GM23338 (cell line): ENCODE measurements around the gene C10orf90. TPM values are rescaled to one million over a fixed set of nuclear protein-coding genes. Genes with fewer than 3 reads are reported as not detected.

Experiments used
- ATAC-seq: fragments of 200-7000 bp; cut with Tn5 transposase; 3 replicates; pipeline ENCODE4 v1.9.1; 2020
- DNase-seq: peaks from one replicate; pipeline ENCODE4 v3.0.0-alpha.2; 2015; ENCODE audit warnings: low spot score
- H2AFZ ChIP-seq: fragments of 200-600 bp; sonication (generic); 2 replicates; pipeline ENCODE4 v1.8.0; 2016; ENCODE audit warnings: antibody characterized with exemption, mild to moderate bottlenecking, moderate library complexity
- H3F3A ChIP-seq: fragments of 200-600 bp; sonication (generic); replicated peaks from 2 replicates; pipeline ENCODE4 v1.8.0; 2017; ENCODE audit warnings: antibody characterized with exemption, mixed run types, low read depth
- H3K27ac ChIP-seq: fragments of 200-600 bp; sonication (generic); 2 replicates; pipeline ENCODE4 v1.6.1; 2016; ENCODE audit warnings: low read depth
- H3K27me3 ChIP-seq: fragments of 200-600 bp; sonication (generic); 2 replicates; pipeline ENCODE4 v1.8.0; 2016; ENCODE audit warnings: mild to moderate bottlenecking, mixed run types, moderate library complexity; ENCODE audit not compliant: insufficient read depth
- H3K36me3 ChIP-seq: fragments of 200-600 bp; sonication (generic); 2 replicates; pipeline ENCODE4 v1.8.0; 2016; ENCODE audit warnings: mild to moderate bottlenecking; ENCODE audit not compliant: insufficient read depth
- H3K4me1 ChIP-seq: fragments of 200-600 bp; sonication (generic); 2 replicates; pipeline ENCODE4 v1.8.0; 2016; ENCODE audit warnings: mild to moderate bottlenecking, moderate library complexity; ENCODE audit not compliant: insufficient read depth
- H3K4me2 ChIP-seq: fragments of 200-600 bp; sonication (generic); 2 replicates; pipeline ENCODE4 v1.7.1; 2017; ENCODE audit warnings: mixed run types
- H3K4me3 ChIP-seq: fragments of 200-600 bp; sonication (generic); 2 replicates; pipeline ENCODE4 v1.6.1; 2016; ENCODE audit warnings: mixed run types
- H3K79me2 ChIP-seq: fragments of 200-600 bp; sonication (generic); replicated peaks from 2 replicates; pipeline ENCODE4 v1.8.0; 2017; ENCODE audit warnings: mild to moderate bottlenecking; ENCODE audit not compliant: insufficient read depth
- H3K9me2 ChIP-seq: fragments of 200-600 bp; sonication (generic); 2 replicates; pipeline ENCODE4 v1.8.0; 2017; ENCODE audit not compliant: insufficient read depth
- H4K20me1 ChIP-seq: fragments of 200-600 bp; sonication (generic); replicated peaks from 2 replicates; pipeline ENCODE4 v1.8.0; 2017; ENCODE audit warnings: mild to moderate bottlenecking; ENCODE audit not compliant: insufficient read depth
- H3K27ac Mint-ChIP-seq: 2 replicates; pipeline ENCODE4 v1.8.0; 2020; ENCODE audit warnings: inconsistent platforms, mild to moderate bottlenecking, moderate library complexity, mixed read lengths
- H3K27me3 Mint-ChIP-seq: 3 replicates; pipeline ENCODE4 v1.8.0; 2022; ENCODE audit warnings: low read depth, mild to moderate bottlenecking, moderate library complexity, mixed read lengths, inconsistent platforms; ENCODE audit not compliant: insufficient read depth, poor library complexity
- H3K36me3 Mint-ChIP-seq: 3 replicates; pipeline ENCODE4 v1.8.0; 2021; ENCODE audit warnings: low read depth, mild to moderate bottlenecking, inconsistent platforms, moderate library complexity, mixed read lengths
- H3K4me1 Mint-ChIP-seq: 3 replicates; pipeline ENCODE4 v1.8.0; 2020; ENCODE audit warnings: mild to moderate bottlenecking, inconsistent platforms, mixed read lengths
- H3K4me3 Mint-ChIP-seq: 3 replicates; pipeline ENCODE4 v1.8.0; 2021; ENCODE audit warnings: moderate library complexity, mild to moderate bottlenecking, inconsistent platforms, mixed read lengths
- H3K9me3 Mint-ChIP-seq: 3 replicates; pipeline ENCODE4 v1.8.0; 2020; ENCODE audit warnings: moderate library complexity, mild to moderate bottlenecking, inconsistent platforms, mixed read lengths
- CREB1 ChIP-seq: fragments of 250-450 bp; sonication (Bioruptor Pico); IDR thresholded peaks from 2 replicates; pipeline ENCODE4 v1.5.0; 2020; ENCODE audit warnings: low read depth, mild to moderate bottlenecking, moderate library complexity
- ETS1 ChIP-seq: IDR thresholded peaks from 2 replicates; pipeline ENCODE4 v1.6.1; 2016; ENCODE audit warnings: antibody characterized with exemption
- EZH2 ChIP-seq: fragments of 200-600 bp; sonication (generic); IDR thresholded peaks from one replicate; pipeline ENCODE4 v1.8.0; 2017; ENCODE audit warnings: antibody characterized with exemption, mild to moderate bottlenecking, low read depth; ENCODE audit not compliant: unreplicated experiment
- EZH2phosphoT487 ChIP-seq: fragments of 200-600 bp; sonication (generic); IDR thresholded peaks from one replicate; pipeline ENCODE4 v1.8.1; 2018; ENCODE audit warnings: antibody characterized with exemption; ENCODE audit not compliant: unreplicated experiment
- JUNB ChIP-seq: IDR thresholded peaks from one replicate; pipeline ENCODE4 v1.6.1; 2016; ENCODE audit warnings: antibody characterized with exemption; ENCODE audit not compliant: unreplicated experiment
- NANOG ChIP-seq: IDR thresholded peaks from 2 replicates; pipeline ENCODE4 v1.6.1; 2016; ENCODE audit warnings: antibody characterized with exemption, borderline replicate concordance
- POLR2AphosphoS5 ChIP-seq: IDR thresholded peaks from 2 replicates; pipeline ENCODE4 v1.6.1; 2016; ENCODE audit warnings: antibody characterized with exemption, low read depth
- REST ChIP-seq: IDR thresholded peaks from one replicate; pipeline ENCODE4 v1.6.1; 2018; ENCODE audit warnings: antibody characterized with exemption; ENCODE audit not compliant: unreplicated experiment
- STAT1 ChIP-seq: IDR thresholded peaks from one replicate; pipeline ENCODE4 v1.6.1; 2016; ENCODE audit warnings: antibody characterized with exemption; ENCODE audit not compliant: unreplicated experiment
- ZNF114 ChIP-seq: fragments of 250-450 bp; sonication (Bioruptor Pico); IDR thresholded peaks from 2 replicates; pipeline ENCODE4 v1.5.0; 2020; ENCODE audit warnings: mild to moderate bottlenecking, moderate library complexity
- ZNF331 ChIP-seq: fragments of 250-450 bp; sonication (Bioruptor Pico); IDR thresholded peaks from 2 replicates; pipeline ENCODE4 v1.5.0; 2020; ENCODE audit warnings: low read depth, mild to moderate bottlenecking, moderate library complexity
- polyA plus RNA-seq: library from polyadenylated mRNA; unstranded; fragments of >200 nt; fragmentation: Nextera tagmentation; extraction: Ambion mirVana; gene quantifications from 2 replicates; pipeline ENCODE4 v1.2.1, GENCODE V29; 2016
- total RNA-seq: library from RNA; depleted of rRNA; stranded (reverse); fragments of >200 nt; shearing (Covaris generic); gene quantifications from 2 replicates; pipeline ENCODE4 v1.2.3, GENCODE V29; 2014
- TF ChIP-seq, protein P1 (sequence below), 2 experiments: fragments of 200-600 bp in 1 of 2; sonication (generic) in 1 of 2; conservative IDR thresholded peaks; 2 replicates each; pipeline versions ENCODE4 v1.5.1 to v1.6.1; 2016 to 2017; ENCODE audit warnings: antibody characterized with exemption in 2 of 2, low read depth in 2 of 2, mild to moderate bottlenecking in 2 of 2, moderate library complexity in 1 of 2

Gene C10orf90
- total and polyA plus RNA-seq, 2 experiments from 2014 or later, result 0.76 to 0.97 TPM

DNA sequence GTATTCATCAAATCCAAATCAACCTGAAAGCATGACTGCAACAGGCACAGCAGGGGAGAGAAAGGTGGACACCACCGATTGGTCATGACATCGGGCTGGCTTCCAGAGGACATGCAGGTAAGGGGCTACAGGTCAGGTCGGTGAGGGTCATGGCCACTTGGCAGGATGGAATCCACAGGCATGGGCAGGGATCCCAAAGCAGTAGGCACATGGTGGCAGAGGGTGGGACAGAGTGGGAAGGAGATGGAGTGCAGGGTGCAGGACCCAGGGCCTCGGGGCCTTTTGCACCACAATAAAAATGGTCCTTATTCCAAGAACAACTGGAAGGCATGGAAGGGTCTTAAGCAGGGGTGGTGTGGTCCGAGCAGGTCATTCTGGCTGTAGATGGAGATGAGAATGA, 33.0 kb downstream of the C10orf90 start (continued):
- TF ChIP-seq CREB1 (no peak), NANOG (no peak), ETS1 (no peak), EZH2phosphoT487 (no peak), JUNB (no peak), POLR2AphosphoS5 (no peak)

- H3K27me3 ChIP-seq, result no peaks in the 10 kb centered on the region
- ATAC-seq (no peak), DNase-seq (no peak)
- no peak overlapping the region for H3K27ac ChIP-seq
- no peaks in the 10 kb centered on the region for H3K9me3 Mint-ChIP-seq
- no peak overlapping the region for H3K4me2 ChIP-seq
- no peaks in the 10 kb centered on the region for H3K4me1 ChIP-seq
- no peaks in the 10 kb centered on the region for H4K20me1 ChIP-seq
- no peak overlapping the region for H3K4me3 Mint-ChIP-seq
- no peaks in the 10 kb centered on the region for H3K36me3 ChIP-seq
- H3K4me3 ChIP-seq, result no peak overlapping the region
- H3K79me2 ChIP-seq, result no peaks in the 10 kb centered on the region
- H3K9me2 ChIP-seq, result 0 out of 2 replicates have a peak, but pooled peaks cover 4% of the 10 kb centered on the region
- H3K36me3 Mint-ChIP-seq, result no peaks in the 10 kb centered on the region; the same call in 2 of the 3 replicates
- no peaks in the 10 kb centered on the region for H3F3A ChIP-seq
- H2AFZ ChIP-seq, result no peak overlapping the region
- no peak overlapping the region for H3K27ac Mint-ChIP-seq
- peaks cover 4% of the 10 kb centered on the region for H3K27me3 Mint-ChIP-seq
- H3K4me1 Mint-ChIP-seq, result no peaks in the 10 kb centered on the region
- TF ChIP-seq, protein P1, sequence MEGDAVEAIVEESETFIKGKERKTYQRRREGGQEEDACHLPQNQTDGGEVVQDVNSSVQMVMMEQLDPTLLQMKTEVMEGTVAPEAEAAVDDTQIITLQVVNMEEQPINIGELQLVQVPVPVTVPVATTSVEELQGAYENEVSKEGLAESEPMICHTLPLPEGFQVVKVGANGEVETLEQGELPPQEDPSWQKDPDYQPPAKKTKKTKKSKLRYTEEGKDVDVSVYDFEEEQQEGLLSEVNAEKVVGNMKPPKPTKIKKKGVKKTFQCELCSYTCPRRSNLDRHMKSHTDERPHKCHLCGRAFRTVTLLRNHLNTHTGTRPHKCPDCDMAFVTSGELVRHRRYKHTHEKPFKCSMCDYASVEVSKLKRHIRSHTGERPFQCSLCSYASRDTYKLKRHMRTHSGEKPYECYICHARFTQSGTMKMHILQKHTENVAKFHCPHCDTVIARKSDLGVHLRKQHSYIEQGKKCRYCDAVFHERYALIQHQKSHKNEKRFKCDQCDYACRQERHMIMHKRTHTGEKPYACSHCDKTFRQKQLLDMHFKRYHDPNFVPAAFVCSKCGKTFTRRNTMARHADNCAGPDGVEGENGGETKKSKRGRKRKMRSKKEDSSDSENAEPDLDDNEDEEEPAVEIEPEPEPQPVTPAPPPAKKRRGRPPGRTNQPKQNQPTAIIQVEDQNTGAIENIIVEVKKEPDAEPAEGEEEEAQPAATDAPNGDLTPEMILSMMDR (conservative IDR thresholded peaks at IDR 0.05; ENCODE audit: low read depth in 2 of 2), result no peak
- no peak for TF ChIP-seq POLR2AphosphoS5
- no peak for TF ChIP-seq JUNB
- no peak for TF ChIP-seq CREB1
- no peak for TF ChIP-seq STAT1
- TF ChIP-seq ZNF331 (CRISPR knock-in tag), result no peak
- no peak for TF ChIP-seq EZH2phosphoT487
- no peak for TF ChIP-seq ETS1
- no peak for TF ChIP-seq REST
- TF ChIP-seq EZH2, result no peak
- TF ChIP-seq ZNF114, result no peak
- TF ChIP-seq NANOG, result no peak
Observed at GRCh38 chr10:126634911-126635310, 35.6 kb downstream of the C10orf90 start.
